HG03432 (cell line): ENCODE measurements around the gene TM9SF2.
"Not testable (repeated sequence)": the region's sequence is repeated elsewhere in the genome, so short reads cannot be mapped to it uniquely, and the experiment has no call there.

Experiments used
- ATAC-seq: cut with Tn5 transposase; IDR thresholded peaks from one replicate; pipeline ENCODE4 v1.9.1; 2021; ENCODE audit warnings: mild to moderate bottlenecking, moderate library complexity; ENCODE audit not compliant: unreplicated experiment

TM9SF2 gene, protein sequence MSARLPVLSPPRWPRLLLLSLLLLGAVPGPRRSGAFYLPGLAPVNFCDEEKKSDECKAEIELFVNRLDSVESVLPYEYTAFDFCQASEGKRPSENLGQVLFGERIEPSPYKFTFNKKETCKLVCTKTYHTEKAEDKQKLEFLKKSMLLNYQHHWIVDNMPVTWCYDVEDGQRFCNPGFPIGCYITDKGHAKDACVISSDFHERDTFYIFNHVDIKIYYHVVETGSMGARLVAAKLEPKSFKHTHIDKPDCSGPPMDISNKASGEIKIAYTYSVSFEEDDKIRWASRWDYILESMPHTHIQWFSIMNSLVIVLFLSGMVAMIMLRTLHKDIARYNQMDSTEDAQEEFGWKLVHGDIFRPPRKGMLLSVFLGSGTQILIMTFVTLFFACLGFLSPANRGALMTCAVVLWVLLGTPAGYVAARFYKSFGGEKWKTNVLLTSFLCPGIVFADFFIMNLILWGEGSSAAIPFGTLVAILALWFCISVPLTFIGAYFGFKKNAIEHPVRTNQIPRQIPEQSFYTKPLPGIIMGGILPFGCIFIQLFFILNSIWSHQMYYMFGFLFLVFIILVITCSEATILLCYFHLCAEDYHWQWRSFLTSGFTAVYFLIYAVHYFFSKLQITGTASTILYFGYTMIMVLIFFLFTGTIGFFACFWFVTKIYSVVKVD

GRCh38 chr13:99501184-99501847, at the start of gene TM9SF2:
Gene TM9SF2, plus strand, starts transcription at chr13:99501472. Its CDS starts 135 bp downstream, at chr13:99501607.
- ATAC-seq = peak; percentile 64

- no peak for ATAC-seq
These were observed 46.6 kb upstream of the TM9SF2 start for GRCh38 chr13:99454518-99455183.

GRCh38 chr13:99459099-99459850, 42.0 kb upstream of the TM9SF2 start:
- ATAC-seq = no peak

DNA sequence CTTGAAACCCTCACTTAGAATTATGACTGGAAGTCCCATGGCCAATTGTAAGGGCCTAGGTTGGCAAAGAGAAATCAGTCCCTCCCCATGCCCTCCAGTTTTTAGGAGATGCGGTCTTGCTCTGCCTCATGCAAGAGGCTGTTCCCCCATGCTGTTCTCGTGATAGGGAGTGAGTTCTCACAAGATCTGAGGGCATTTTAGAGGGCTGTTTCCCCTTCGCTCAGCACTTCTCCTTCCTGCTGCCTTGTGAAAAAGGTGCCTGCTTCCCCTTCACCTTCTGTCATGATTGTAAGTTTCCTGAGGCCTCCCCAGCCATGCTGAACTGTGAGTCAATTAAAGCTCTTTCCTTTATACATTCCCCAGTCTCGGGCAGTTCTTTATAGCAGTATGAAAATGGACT, 40.5 kb upstream of the TM9SF2 start:
- ATAC-seq = not testable (repeated sequence)

DNA sequence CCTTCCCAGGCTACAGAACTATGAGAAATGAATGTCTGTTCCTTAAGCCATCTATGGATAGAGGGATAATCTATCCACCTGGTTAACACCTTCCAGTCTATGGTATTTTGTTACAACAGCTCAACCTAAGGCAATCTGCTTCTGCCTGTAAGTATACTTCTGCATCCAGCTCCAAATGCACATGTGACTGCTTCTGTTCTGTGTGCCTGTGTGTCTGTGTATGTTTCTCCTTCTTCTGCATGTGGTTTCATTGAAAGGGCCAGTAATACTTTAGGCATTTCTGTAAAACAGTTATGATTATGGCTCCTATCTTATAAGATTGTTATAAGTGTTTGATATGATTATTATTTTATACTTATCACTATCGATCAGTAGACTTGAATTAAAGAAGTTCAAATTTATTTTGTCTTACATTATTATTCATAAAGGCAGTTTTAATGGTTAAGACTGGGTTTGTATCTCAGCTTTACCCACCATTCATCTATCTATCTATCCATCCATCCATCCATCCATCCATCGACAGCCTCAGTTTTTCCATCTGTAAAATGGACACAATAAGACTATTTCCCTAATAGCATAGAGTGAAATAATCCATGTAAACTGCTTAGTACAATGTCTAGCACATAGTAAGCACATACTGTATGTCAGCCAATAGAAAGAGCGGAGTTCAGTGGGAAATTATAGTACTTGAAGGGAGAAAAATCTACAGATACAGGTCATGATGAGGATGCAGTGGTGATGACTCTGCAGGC, 37.5 kb upstream of the TM9SF2 start:
- ATAC-seq = no peak

GRCh38 chr13:99464441-99464949, 36.8 kb upstream of the TM9SF2 start:
- no peak for ATAC-seq

DNA sequence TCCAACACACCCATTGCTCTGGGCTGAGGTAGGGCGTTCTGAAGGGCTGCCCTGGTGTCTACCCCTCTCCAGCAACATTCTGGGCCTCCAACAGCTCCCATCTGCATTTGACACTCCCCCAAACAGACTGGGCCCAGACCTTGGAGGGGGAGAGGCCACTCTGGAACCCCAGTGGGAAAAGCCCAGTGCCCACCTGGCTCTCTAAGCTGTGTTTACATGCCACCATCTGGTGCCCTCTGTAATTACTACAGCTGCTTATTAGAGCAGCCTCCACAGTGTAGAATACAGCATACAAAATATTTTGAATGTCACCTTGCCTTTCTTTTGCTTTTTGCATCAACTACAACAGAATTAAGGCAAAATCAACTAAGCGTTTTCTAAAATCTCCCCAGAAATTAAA, 35.8 kb upstream of the TM9SF2 start:
- ATAC-seq = no peak

DNA sequence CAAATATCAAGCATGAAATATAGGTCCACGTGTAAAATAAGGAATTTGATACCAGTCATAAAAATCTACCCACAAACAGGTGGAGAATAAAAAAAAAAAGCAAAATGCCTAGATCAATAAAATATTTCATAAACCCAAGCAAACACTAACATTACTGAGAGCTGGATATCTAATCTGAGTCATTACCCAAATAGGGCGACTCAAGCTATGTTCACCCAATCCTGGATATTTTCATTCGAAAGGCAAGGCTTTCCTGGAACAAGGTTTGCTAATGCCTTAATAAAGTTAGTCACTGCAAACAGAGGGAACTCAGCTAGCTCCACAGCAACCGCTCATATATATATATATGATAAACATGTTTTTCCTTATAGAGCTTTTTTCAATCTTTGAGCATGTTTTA, 33.5 kb upstream of the TM9SF2 start:
- ATAC-seq = no peak

- no peak for ATAC-seq
These were observed 32.2 kb upstream of the TM9SF2 start for GRCh38 chr13:99469041-99469440.

DNA sequence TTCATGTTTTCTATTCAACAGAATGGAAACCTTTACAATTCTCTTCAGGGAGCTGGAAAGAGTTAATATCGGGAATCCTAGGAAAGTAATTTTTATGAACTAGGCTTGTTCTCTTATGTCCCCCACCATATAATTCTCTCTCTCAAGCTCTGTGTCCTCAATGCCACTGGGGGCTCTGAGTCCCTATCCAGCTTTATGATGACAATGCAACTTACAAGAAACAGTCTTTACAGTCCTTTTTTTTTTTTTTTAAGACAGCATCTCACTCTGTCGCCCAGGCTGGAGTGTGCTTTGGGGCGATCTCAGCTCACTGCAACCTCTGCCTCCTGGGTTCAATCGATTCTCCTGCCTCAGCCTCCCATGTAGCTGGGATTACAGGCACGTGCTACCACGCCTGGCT, 31.2 kb upstream of the TM9SF2 start:
- no peak for ATAC-seq

DNA sequence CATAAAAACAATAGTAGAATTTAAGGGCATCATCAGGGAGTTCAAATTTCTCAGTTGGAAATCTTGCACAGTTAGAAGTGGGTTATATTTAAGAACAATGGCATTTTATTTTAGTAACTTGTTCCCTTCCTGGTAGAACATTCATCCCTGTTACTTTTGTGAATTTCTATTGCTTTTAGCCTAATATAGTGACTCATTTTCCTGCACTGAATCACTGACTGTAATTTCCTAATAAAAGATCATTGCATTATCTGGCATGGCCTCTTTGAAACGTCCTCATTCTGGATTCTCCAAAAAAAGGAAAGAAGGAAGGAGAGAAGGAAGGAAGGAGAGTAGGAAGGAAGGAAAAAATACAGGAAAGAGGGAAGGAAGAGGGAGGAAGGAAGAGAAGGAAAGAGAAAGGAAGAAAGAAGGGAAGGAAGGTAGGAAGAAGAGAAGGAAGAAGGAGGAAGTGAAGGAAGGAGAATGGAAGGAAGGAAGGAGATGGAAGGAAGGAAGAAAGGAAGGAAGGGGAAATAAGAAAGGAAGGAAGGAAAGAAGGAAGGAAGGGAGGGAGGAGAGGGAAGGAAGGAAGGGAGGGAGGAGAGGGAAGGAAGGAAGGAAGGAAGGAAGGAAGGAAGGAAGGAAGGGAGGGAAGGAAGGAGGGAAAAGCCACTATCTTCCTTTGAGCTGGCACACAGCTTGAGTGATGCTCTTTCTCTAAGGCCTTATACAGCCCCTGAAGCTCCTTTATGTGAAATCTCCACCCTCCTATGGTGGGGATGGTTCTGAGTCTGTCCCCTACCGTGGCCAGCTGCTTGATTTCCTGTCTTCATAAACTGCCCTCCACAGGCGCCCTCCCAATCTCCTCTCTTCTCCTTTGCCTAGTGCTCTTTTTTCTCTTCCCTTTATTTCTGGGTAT, 29.8 kb upstream of the TM9SF2 start:
- no peak for ATAC-seq

DNA sequence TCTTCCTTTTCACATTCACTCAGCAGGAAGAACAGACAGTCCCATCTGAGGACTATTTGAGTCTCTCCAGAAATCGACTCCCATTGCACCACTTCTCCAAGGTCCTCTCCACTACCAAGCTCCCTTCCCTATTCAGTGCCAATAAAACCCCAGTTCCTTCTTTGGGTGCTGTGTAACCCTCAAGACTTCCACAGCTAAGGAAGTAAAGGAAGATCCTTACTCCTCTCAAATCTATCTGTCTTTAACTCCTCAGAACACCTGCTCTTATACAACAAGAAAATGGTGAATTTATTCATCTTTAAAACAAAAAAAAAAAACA, 29.2 kb upstream of the TM9SF2 start:
- ATAC-seq = no peak

DNA sequence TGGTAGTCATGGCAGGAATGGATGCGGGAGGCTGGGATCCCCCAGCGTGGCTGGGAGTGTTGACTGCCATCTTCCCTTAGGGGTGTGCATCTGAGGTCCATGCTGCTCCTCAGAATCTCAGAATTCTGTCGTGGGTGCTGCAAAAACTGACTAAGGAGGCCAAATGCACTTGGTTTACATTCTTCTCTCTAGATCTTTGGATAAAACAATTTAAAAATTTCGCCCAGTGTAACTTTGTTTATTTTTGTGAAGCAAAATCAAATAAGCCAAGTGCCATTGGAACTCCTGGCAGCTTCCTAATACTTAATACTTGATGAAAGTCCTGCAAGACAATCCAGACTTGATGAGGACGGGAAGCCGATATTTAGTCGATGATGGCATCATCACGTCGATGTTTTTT, 27.8 kb upstream of the TM9SF2 start:
- no peak for ATAC-seq

- ATAC-seq = no peak
These were observed 24.6 kb upstream of the TM9SF2 start for GRCh38 chr13:99476648-99477047.

- no peak for ATAC-seq
These were observed 23.8 kb upstream of the TM9SF2 start for GRCh38 chr13:99477493-99477892.

GRCh38 chr13:99481366-99481765, 19.9 kb upstream of the TM9SF2 start:
- no peak for ATAC-seq

- ATAC-seq = no peak
These were observed 16.8 kb upstream of the TM9SF2 start for GRCh38 chr13:99484473-99484872.

GRCh38 chr13:99486996-99487395, 14.3 kb upstream of the TM9SF2 start:
- no peak for ATAC-seq

- no peak for ATAC-seq
These were observed 12.2 kb upstream of the TM9SF2 start for GRCh38 chr13:99489028-99489427.
